CD4-positive, alpha-beta T cell (primary cell): Measurements from ENCODE around the gene MCTP2. TPM values are rescaled to one million over a fixed set of nuclear protein-coding genes. Genes with fewer than 3 reads are reported as not detected.

Experiments
- ATAC-seq: fragments of 200-7000 bp; cut with Tn5 transposase; one replicate; pipeline ENCODE4 v1.10.0; 2022; ENCODE audit warnings: mild to moderate bottlenecking; ENCODE audit not compliant: poor library complexity
- CTCF ChIA-PET: fragments of 350-600 bp; sonication (Branson Sonifier 250); formaldehyde crosslinking; loops from one replicate; lab custom pipeline; 2021; ENCODE audit warnings: antibody characterized with exemption, inconsistent platforms; lab: Charles Lee
- POLR2A ChIA-PET: fragments of 350-600 bp; sonication (Branson Sonifier 250); formaldehyde crosslinking; loops from one replicate; lab custom pipeline; 2021; ENCODE audit warnings: antibody characterized with exemption, inconsistent platforms; lab: Charles Lee
- DNase-seq, 14 experiments: peaks; one replicate each; pipeline ENCODE4 v3.0.0-alpha.2; 2013 to 2020; ENCODE audit warnings: mixed read lengths in 2 of 14
- H3K27ac ChIP-seq, 2 donors: one replicate each; pipeline versions ENCODE4 v1.5.1 to v1.7.0; 2013; ENCODE audit warnings: low read length in 2 of 2, low read depth in 1 of 2, mild to moderate bottlenecking in 1 of 2
- H3K27me3 ChIP-seq, 2 experiments: 1 replicate in 1 of 2; 2 replicates in 1 of 2; pipeline versions ENCODE4 v1.6.1 to v1.7.0; 2013; ENCODE audit warnings: low read length in 2 of 2, control low read depth in 1 of 2, mild to moderate bottlenecking in 1 of 2, moderate library complexity in 1 of 2; ENCODE audit not compliant: insufficient read depth in 2 of 2, control insufficient read depth in 1 of 2
- H3K36me3 ChIP-seq: one replicate; pipeline ENCODE4 v1.6.1; 2013; ENCODE audit warnings: low read length, control low read depth; ENCODE audit not compliant: insufficient read depth
- H3K4me1 ChIP-seq: one replicate; pipeline ENCODE4 v1.6.1; 2013; ENCODE audit warnings: low read length, control low read depth; ENCODE audit not compliant: insufficient read depth
- H3K4me3 ChIP-seq: one replicate; pipeline ENCODE4 v1.5.1; 2013; ENCODE audit warnings: mild to moderate bottlenecking, low read length, moderate library complexity
- H3K9me3 ChIP-seq, 2 experiments: 1 replicate in 1 of 2; 2 replicates in 1 of 2; pipeline versions ENCODE4 v1.6.1 to v1.7.0; 2013; ENCODE audit warnings: low read length in 2 of 2, mild to moderate bottlenecking in 2 of 2, control low read depth in 1 of 2, moderate library complexity in 1 of 2; ENCODE audit not compliant: control insufficient read depth in 1 of 2, insufficient read depth in 1 of 2
- H3K27ac Mint-ChIP-seq: one replicate; pipeline ENCODE4 v1.8.0; 2020; ENCODE audit warnings: mixed read lengths
- H3K27me3 Mint-ChIP-seq: one replicate; pipeline ENCODE4 v1.8.0; 2021; ENCODE audit warnings: mixed read lengths
- H3K36me3 Mint-ChIP-seq: one replicate; pipeline ENCODE4 v1.8.0; 2021; ENCODE audit warnings: low read depth, mixed read lengths
- H3K4me1 Mint-ChIP-seq: one replicate; pipeline ENCODE4 v1.8.0; 2021; ENCODE audit warnings: low read depth, mixed read lengths
- H3K4me3 Mint-ChIP-seq: one replicate; pipeline ENCODE4 v1.8.0; 2020; ENCODE audit warnings: mild to moderate bottlenecking, mixed read lengths
- H3K9me3 Mint-ChIP-seq: one replicate; pipeline ENCODE4 v1.8.0; 2020; ENCODE audit warnings: mixed read lengths
- CTCF ChIP-seq: fragments of 200-600 bp; IDR thresholded peaks from one replicate; pipeline ENCODE4 v1.8.0; 2022; ENCODE audit warnings: antibody characterized with exemption, mild to moderate bottlenecking
- intact Hi-C, 2 experiments: fragments of 100-400 bp; cut with DNase I in 1 of 2; cut with micrococcal nuclease in 1 of 2; formaldehyde crosslinking; loops; one replicate each; pipeline versions ENCODE4 v1.15.1 to v1.9.0; 2023 to 2025; cut with DNase I, micrococcal nuclease
- total RNA-seq, 174 experiments: library from RNA in 2 of 174; stranded (reverse) in 2 of 174; gene quantifications; one replicate each; pipeline ENCODE4 v1.2.3 and lab custom pipeline; 2021 to 2026

MCTP2 gene
- total RNA-seq, 2 experiments from 2014 or later: 8.0 to 10.8 TPM

GRCh38 chr15:94348084-94348483 is 116.7 kb downstream of the MCTP2 start:
- ATAC-seq (no peak), DNase-seq (no peak)
- no peak for TF ChIP-seq CTCF
- Histone ChIP-seq H3K4me3 (no peak overlapping the region), H3K36me3 (peaks cover 4% of the 10 kb centered on the region), H3K9me3 (no peaks in the 10 kb centered on the region), H3K4me1 (no peaks in the 10 kb centered on the region), H3K27me3 (no peaks in the 10 kb centered on the region), H3K27ac (no peak overlapping the region)
- H3K4me1 Mint-ChIP-seq: no peaks in the 10 kb centered on the region
- ChIA-PET POLR2A (no interaction called here), CTCF (interaction anchor here (1.3 kb wide), 1 partner anchor 10 kb away, joined by 3 read pairs; no protein-coding TSS in a partner anchor)
- H3K27me3 Mint-ChIP-seq: no peaks in the 10 kb centered on the region
- H3K4me3 Mint-ChIP-seq: no peak overlapping the region
- intact Hi-C loops: no loop called here
- H3K36me3 Mint-ChIP-seq: peaks cover 22% of the 10 kb centered on the region
- H3K27ac Mint-ChIP-seq: no peak overlapping the region
- no peaks in the 10 kb centered on the region for H3K9me3 Mint-ChIP-seq

DNA sequence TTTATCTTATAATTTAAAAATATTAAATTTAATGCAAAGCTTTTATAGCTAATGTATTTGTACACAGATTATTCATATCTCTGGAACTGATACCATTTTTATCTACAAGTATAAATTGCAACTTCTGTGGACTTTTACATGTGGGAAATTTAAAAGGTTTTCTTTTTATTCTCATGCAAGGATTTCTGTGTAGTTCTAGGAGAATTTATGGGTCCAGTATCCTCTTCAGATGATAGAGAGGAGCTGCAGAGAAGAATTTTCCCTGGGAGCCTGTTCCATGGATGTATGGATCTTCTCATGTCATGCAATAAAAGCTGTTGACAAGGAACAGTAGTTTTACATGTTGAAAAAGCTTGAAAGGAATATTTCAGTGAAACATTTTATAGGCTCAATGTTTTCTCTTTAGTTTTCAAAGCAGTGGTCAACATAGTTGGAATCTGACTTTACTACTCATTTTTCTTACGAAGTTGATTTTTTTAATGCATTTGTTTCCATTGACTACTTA is 119.7 kb downstream of the MCTP2 start:
- ChIA-PET CTCF (interaction anchor here (1.3 kb wide), 1 partner anchor 27 kb away, joined by 4 read pairs; no protein-coding TSS in a partner anchor), POLR2A (no interaction called here)
- Histone ChIP-seq H3K4me3 (no peak overlapping the region), H3K27me3 (no peaks in the 10 kb centered on the region), H3K9me3 (no peaks in the 10 kb centered on the region), H3K27ac (no peak overlapping the region), H3K36me3 (peaks cover 4% of the 10 kb centered on the region), H3K4me1 (no peaks in the 10 kb centered on the region)
- DNase-seq (no peak), ATAC-seq (no peak)
- Mint-ChIP-seq H3K27ac (no peak overlapping the region), H3K4me1 (no peaks in the 10 kb centered on the region), H3K4me3 (no peak overlapping the region), H3K36me3 (peaks cover 33% of the 10 kb centered on the region), H3K9me3 (no peaks in the 10 kb centered on the region), H3K27me3 (no peaks in the 10 kb centered on the region)
- no peak for TF ChIP-seq CTCF
- intact Hi-C loops: no loop called here

- DNase-seq: no peak
- Mint-ChIP-seq H3K4me1 (no peaks in the 10 kb centered on the region), H3K4me3 (no peak overlapping the region), H3K36me3 (peaks cover 40% of the 10 kb centered on the region), H3K27ac (no peak overlapping the region), H3K9me3 (no peaks in the 10 kb centered on the region), H3K27me3 (no peaks in the 10 kb centered on the region)
- no peak overlapping the region for H3K27ac ChIP-seq
- intact Hi-C loops: no loop called here
- H3K4me3 ChIP-seq: no peak overlapping the region
- ATAC-seq: no peak
- ChIA-PET POLR2A (no interaction called here), CTCF (interaction anchor here (1.2 kb wide), 1 partner anchor 11 kb away, joined by 3 read pairs; no protein-coding TSS in a partner anchor)
- no peaks in the 10 kb centered on the region for H3K27me3 ChIP-seq
- no peak for TF ChIP-seq CTCF
- H3K36me3 ChIP-seq: peaks cover 4% of the 10 kb centered on the region
- H3K9me3 ChIP-seq: no peaks in the 10 kb centered on the region
- no peaks in the 10 kb centered on the region for H3K4me1 ChIP-seq
Measured at GRCh38 chr15:94352636-94353487, 121.5 kb downstream of the MCTP2 start.
